ENCODE measurements around the gene KLHL7.

KLHL7 gene, protein sequence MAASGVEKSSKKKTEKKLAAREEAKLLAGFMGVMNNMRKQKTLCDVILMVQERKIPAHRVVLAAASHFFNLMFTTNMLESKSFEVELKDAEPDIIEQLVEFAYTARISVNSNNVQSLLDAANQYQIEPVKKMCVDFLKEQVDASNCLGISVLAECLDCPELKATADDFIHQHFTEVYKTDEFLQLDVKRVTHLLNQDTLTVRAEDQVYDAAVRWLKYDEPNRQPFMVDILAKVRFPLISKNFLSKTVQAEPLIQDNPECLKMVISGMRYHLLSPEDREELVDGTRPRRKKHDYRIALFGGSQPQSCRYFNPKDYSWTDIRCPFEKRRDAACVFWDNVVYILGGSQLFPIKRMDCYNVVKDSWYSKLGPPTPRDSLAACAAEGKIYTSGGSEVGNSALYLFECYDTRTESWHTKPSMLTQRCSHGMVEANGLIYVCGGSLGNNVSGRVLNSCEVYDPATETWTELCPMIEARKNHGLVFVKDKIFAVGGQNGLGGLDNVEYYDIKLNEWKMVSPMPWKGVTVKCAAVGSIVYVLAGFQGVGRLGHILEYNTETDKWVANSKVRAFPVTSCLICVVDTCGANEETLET

GRCh38 chr7:23105644-23106056, at the start of gene KLHL7:
Gene KLHL7 (plus strand): TSS chr7:23105785. CDS start chr7:23106027, 242 bp downstream.
- DNase-seq = peak; percentile 85 to 89

- DNase-seq = no peak
Observed at GRCh38 chr7:23058408-23059096, 47.0 kb upstream of the KLHL7 start.

- DNase-seq = no peak
Observed at GRCh38 chr7:23061327-23061726, 44.3 kb upstream of the KLHL7 start.

DNA sequence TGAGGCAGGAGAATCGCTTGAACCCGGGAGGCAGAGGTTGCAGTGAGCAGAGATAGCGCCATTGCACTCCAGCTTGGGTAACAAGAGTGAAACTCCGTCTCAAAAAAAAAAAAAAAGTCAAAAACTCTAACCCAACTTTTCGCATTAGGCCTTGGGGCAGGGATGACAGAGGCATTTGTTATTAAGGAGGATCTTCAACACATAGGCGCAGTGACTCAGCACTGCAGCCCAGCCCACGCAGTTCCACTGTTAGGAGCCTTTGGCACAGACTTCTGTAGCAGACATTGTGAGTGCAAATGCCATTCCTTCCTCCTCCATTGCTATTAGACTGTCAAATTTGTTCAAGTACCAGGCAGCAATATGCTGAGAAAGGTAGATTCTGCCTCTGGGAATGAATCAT, 43.1 kb upstream of the KLHL7 start:
- DNase-seq = no peak

GRCh38 chr7:23065974-23066373, 39.6 kb upstream of the KLHL7 start:
- DNase-seq = no peak

DNA sequence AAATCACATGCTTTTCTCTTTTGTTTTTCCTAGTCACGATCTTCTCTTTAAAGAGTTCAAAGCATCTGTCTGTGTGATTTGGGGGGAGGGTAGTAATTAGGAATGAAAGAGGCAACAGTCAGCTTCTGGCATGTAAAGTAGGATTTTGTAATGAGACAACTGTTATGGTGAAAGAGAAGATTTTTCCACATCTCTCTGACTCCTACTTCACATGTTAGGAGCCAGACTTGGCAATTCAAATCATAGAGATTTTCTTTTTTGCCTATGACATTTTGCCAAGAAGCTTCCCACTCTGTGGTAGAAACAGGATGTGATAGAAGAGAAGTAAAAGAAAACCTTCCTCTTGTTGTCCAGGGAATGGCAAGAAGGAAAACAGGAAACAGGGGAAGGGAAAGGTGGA, 38.3 kb upstream of the KLHL7 start:
- DNase-seq = no peak

DNA sequence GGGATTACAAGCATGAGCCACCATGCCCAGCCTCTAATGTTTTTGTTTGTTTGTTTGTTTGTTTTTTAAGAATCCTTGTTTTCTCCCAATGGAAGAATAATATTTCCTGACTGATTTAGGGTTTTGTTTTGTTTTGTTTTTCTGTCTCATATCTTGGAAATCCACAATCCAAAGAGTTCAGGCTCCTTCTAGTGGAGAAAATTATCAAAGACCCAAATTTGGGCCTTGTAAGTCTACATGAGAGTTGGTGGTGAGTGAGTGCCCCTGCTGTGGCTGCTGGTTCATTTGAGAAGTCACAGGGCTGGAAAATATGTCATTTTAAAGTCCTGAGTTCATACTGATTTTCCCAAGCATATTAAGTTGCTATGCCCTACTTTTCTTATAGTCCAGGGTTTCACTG, 33.5 kb upstream of the KLHL7 start:
- DNase-seq = no peak

GRCh38 chr7:23072922-23073321, 32.7 kb upstream of the KLHL7 start:
- DNase-seq = no peak

DNA sequence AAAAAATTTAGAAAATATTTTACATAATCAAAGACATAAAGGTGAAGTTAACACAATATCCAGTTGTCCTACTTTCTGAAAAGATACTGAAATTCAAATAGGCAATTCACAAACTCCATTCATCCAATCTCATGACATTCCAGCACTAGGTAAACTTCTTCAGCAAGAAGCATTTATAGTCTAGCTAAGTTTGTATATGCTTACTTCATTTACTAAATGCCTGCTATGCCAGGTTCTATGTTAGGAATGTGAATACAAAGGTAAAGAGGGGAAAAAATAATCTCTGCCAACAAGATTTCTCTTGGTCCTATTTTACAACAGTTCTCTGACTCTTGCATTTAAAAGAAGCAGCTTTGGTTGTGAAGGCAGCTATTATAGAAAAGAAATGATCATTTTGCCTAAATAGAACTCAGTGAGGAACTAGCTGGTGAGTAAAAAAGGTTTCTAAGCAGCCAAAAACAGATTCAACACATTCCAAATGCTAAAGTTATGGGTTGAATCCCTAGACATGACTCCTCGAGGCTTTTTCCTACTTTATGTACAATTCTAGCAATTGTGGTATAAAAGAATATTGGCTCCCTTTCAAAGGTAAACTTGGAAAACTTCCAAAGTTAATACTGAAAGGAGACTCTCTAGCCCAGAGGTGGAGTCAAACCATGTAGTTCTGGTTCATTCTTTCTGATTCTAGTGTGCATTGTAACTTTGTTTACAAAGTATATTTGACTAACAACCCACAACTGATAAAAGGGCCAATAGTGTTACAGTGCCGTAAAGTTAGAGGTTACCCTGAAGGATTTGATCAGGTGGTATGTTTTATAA, 30.9 kb upstream of the KLHL7 start:
- DNase-seq = no peak

GRCh38 chr7:23075571-23075970, 30.0 kb upstream of the KLHL7 start:
- DNase-seq = no peak

- no peak for DNase-seq
Observed at GRCh38 chr7:23076772-23077171, 28.8 kb upstream of the KLHL7 start.

DNA sequence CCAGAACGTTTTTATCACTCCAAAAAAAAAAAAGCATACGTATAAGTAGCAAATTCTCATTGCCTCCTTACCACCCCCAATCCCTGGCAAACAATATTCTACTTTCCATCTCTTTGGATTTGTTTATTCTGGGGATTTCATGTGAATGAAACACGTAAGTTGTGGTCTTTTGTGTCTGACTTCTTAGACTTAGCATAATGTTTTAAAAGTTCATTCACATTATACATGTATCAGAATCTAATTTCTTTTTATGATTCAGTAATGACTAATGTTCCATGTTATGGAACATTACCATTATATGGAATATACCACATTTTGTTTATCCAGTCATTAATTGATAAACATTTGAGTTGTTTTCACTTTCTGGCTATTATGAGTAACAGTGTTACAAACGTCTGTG, 12.5 kb upstream of the KLHL7 start:
- DNase-seq = no peak

- no peak for DNase-seq
Observed at GRCh38 chr7:23093546-23093945, 12.0 kb upstream of the KLHL7 start.

DNA sequence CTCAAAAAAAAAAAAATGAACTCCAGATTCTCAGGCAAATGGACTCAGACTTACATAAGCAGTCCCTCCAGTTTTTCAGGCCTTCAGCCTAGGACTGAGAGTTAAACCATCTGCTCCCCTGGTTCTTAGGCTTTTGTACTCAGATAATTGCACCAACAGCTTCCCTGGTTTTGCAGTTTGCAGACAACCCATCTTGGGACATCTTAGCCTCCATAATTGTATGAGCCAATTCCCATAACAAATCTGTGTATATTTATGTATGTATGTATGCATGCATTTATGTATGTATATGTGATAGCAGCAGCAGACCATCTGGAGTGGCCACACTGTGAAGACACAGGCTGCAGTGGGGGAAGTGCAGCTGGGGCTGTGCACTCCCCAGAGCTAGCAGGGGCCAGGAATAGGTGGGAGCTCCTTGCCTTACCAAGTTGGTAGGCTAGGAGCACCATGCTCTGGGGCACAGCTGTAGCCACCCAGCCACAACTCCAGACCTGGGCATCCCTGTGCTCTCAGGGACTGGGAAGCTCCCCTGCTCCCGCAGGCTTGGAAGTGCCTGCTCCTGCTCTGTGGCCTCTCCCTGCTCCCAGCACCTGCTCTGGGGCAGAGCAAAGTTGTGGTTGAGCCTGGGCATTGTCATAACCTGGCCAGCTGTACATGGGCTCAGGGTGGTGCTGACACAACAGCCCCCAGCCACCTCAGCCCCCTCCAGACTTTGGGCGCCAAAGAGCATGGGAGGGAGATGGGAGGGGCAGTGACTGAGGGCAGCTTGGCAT, 8.9 kb upstream of the KLHL7 start:
- no peak for DNase-seq

GRCh38 chr7:23098029-23098428, 7.6 kb upstream of the KLHL7 start:
- DNase-seq = no peak

- DNase-seq = no peak
Observed at GRCh38 chr7:23098460-23098859, 7.1 kb upstream of the KLHL7 start.

- no peak for DNase-seq
Observed at GRCh38 chr7:23100697-23101096, 4.9 kb upstream of the KLHL7 start.

GRCh38 chr7:23105086-23105643, 420 bp upstream of the KLHL7 start:
- DNase-seq = no peak

DNA sequence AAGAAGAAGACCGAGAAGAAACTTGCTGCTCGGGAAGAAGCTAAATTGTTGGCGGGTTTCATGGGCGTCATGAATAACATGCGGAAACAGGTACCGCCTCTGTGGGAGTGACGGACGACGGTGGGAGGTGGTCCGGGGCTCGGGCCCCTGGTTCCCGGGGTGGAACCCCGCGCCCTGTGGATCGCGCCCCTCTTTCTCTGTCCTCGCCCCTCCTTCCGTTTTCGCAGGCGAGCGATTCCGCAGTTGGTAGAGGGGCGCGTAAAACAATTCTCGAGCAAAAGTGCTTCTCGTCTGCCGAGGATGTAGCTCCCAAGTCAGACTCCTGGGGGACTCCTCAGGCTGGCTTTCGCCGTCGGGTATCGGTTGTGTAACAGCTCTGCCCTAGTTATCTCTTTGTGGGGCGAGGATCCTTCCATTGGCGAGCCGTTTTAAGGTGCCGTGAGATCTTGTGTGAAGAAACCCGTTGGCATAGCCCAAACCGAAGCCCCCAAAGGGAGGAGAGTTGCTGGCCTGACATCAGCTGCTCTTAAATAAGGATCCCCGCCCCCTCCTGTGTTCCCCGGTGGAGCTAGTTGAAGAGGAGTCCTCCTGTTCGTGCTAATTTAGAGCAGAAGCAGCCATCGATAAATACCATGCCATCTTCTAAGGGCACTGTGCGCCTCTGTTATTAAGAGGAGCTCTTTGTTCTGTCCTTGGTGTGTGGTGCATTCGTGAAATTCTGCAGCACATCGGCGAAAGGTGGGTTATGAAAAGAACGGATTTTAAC, 655 bp downstream of the KLHL7 start:
- DNase-seq = peak in 1 of 2 experiments; percentile 30

GRCh38 chr7:23106823-23107663, 1.5 kb downstream of the KLHL7 start:
- no peak for DNase-seq

Data from NCI-H1930 (cell line).